Gastrocnemius medialis (tissue), 4 donors: ENCODE data around the gene CTNNA2.

Source experiments
- POLR2A ChIP-seq, 2 donors: fragments of 450-650 bp; IDR thresholded peaks; one replicate each; pipeline ENCODE4 v1.6.1; 2017; ENCODE audit warnings: antibody characterized with exemption in 2 of 2, mild to moderate bottlenecking in 2 of 2, moderate library complexity in 2 of 2
- TF ChIP-seq, protein P1 (sequence below), 5 experiments: fragments of 450-650 bp in 3 of 5; fragments of 200-600 bp in 2 of 5; sonication (generic) in 2 of 5; IDR thresholded peaks in 4 of 5; conservative IDR thresholded peaks in 1 of 5; 1 replicate in 4 of 5; 2 replicates in 1 of 5; pipeline ENCODE4 v1.5.1; 2016 to 2019; ENCODE audit warnings: antibody characterized with exemption in 5 of 5, mild to moderate bottlenecking in 3 of 5, moderate library complexity in 3 of 5

- TF ChIP-seq POLR2A (IDR thresholded peaks at IDR 0.05): no peak
- TF ChIP-seq, protein P1, sequence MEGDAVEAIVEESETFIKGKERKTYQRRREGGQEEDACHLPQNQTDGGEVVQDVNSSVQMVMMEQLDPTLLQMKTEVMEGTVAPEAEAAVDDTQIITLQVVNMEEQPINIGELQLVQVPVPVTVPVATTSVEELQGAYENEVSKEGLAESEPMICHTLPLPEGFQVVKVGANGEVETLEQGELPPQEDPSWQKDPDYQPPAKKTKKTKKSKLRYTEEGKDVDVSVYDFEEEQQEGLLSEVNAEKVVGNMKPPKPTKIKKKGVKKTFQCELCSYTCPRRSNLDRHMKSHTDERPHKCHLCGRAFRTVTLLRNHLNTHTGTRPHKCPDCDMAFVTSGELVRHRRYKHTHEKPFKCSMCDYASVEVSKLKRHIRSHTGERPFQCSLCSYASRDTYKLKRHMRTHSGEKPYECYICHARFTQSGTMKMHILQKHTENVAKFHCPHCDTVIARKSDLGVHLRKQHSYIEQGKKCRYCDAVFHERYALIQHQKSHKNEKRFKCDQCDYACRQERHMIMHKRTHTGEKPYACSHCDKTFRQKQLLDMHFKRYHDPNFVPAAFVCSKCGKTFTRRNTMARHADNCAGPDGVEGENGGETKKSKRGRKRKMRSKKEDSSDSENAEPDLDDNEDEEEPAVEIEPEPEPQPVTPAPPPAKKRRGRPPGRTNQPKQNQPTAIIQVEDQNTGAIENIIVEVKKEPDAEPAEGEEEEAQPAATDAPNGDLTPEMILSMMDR (IDR thresholded peaks at IDR 0.05 in 4 of 5, conservative IDR thresholded peaks at IDR 0.05 in 1 of 5): no peak
These were observed 592.3 kb downstream of the CTNNA2 start for GRCh38 chr2:80105015-80105640.
